Tongue (tissue), 2 donors: ENCODE results near the gene CDRT4. TPM values are rescaled to one million over a fixed set of nuclear protein-coding genes. Genes with fewer than 3 reads are reported as not detected.

ENCODE experiments used
- DNase-seq: peaks from one replicate; pipeline ENCODE4 v3.0.0-alpha.2; 2015
- total RNA-seq: library from RNA; depleted of rRNA; stranded (reverse); fragments of >200 nt; gene quantifications from one replicate; pipeline ENCODE4 v1.2.3, GENCODE V29; 2014

Gene CDRT4
- total RNA-seq, 1 donor from 2014 or later = not detected

DNA sequence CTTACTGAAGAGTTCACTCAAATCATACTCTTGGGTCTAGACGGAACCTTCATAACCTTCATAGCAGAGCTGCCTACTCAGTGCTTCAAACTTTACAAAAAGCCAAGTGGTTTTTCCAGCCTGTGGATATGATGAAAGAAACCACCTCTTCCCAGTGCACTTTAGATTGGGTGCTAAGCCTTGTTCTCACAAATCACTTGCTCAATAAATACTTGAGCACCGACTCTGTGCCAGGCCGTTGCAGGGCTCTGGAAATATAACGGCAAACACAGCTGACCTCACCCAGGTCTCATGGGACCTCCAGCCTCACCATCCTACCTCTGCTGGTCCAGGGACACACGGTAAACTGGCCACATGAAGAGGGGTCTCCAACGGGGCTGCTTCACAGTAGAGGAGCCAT, 35.7 kb downstream of the CDRT4 start:
- no peak for DNase-seq

DNA sequence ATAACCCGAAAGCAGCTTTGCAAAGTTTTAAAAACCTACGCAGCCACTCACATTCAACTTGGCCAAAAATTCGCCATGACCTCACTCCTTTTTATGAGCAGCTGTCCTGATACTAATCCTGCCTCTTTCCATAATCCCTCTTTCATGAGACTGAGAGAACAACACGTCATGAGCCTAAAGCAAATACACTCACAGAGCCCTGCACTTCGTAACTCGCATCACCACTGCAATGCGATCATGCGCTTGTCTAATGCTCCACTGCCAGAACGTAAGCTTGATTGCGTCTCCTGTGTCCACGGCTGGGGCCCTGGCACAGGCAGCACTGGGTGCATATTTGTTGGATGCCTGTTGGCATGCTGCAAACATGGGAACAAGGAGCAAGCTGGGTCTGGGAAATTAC, 36.2 kb downstream of the CDRT4 start:
- peak; percentile 97 for DNase-seq

DNA sequence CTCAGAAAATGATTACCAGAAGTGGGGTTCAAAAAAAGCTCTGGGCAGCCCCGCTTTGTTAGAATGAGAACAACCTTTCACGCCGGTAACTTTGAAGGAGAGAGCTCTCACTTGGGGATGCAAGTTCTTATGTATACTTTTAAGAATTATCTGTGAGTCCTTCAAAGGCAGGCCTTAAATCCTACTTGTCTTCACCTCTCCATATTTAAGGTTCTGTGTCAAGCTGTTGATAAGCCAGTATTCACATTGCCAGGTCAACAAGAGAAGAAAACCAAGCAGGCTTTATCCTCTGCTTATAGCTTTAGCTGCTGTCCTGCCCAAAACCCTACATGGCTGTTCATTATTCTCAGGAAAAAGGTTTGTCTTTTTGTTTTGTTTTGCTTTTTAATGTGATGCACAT, 42.9 kb downstream of the CDRT4 start:
- DNase-seq = no peak

DNA sequence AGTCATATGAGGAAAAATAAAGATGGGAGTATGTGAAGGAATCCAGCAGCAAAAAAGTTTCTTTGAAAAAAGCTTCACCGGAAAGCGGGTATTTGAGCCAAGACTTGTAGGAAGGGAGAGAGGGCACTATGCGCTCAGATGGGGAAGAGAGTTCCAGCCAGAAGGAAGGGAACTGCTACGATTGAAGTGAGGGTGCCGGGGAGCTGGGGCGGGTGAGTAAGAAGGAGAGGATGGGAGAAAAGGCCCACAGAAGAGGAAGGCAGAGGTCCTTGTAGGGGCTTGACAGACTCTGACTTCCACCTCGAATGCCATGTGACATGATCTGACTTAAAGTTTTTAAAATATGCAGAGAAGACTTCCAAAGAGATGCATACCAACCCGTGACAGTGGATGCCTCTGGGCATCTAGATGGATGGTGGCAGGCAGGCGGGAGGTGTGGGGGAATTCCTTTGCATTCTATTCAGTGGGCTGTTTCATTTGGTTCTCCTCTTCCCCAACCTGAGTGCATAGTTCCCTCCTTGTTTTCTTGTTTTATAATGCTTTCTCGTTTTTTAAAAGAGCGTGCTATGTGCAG, 44.9 kb downstream of the CDRT4 start:
- no peak for DNase-seq

DNA sequence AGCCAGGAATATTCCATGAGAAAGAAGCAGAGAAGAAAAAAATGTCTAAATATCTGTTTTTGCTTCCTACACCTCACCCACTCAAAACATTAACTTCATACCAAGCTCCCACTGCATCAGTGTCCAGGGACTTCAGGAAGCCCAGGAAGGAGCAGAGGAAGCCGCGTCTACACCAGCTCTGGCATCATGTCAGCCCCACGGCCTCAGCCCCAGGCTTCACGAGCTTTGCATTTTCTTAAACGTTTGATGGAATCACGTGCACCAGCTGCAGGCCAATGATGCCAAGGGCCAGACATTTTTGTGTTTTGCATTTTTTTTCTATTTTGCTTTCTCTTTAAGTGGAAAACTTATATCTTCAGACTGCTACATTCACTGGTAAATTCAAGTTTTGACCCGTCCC, 48.6 kb downstream of the CDRT4 start:
- no peak for DNase-seq

DNA sequence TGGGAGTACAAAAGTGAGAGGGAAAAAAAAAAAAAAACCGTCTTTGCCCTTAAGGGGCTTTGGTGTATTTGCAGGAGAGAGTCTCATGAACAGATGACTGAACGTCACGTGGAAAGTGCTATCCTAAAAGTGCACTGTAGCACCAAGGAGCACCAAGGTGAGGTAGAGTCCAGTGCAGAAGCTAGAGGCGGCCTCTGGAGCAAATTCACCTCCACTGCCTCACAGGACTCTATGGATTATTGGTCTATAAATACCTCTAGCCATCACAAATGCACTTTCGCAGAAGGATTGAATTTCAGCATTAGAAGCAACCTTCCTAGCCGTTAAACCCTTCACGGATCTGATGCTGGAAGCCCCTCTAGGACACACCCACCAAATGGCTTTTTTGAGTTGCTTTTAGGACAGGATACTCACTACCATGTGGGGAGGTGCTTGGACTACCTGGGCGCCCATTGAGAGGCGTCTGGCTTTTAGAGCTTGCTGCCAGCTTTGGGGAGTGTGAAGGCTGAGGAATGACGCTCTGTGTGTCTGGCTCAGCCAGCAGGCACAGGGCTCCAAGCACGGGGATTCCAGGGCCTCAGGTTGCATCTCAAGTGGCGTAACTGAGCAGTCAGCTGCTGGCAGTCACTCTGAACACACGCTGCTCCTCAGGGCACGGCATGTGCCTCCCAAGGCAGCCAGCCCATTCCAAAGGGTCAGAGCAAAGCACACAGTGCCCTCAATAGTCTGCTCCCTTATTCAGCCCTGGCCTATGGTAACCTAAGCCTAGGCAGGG, 52.7 kb downstream of the CDRT4 start:
- peak; percentile 96 for DNase-seq

DNA sequence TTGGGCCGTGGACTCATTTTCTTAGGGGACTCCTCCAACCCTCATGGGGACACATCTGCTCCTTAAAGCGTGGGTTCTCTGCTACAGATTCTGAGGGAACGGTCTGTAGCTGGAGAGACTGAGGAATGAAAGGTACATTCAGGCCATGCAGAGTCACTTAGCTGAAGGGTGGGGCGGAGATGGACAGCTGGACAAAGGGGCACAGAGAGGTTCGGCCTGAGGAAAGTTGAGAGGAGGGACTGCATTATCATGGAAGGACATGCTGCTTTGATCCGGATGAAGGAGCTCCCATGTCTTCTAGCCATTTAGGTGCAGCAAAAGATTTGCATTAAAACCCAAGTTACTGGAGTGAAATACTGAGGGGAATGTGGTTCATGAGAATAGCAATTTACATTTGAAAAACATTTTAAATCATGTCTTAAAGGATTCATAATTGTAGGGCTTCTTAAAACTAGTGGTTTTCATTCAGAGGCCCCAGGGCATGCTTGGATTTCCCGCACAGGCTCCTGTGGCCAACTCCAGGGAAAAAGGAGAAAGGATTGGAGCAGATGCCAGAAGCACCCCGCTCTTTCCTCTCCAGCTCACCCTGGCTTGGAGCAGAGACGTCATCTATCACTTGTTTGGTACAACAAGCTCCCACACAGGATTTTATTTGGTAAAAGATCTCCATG, 54.2 kb downstream of the CDRT4 start:
- DNase-seq = no peak

DNA sequence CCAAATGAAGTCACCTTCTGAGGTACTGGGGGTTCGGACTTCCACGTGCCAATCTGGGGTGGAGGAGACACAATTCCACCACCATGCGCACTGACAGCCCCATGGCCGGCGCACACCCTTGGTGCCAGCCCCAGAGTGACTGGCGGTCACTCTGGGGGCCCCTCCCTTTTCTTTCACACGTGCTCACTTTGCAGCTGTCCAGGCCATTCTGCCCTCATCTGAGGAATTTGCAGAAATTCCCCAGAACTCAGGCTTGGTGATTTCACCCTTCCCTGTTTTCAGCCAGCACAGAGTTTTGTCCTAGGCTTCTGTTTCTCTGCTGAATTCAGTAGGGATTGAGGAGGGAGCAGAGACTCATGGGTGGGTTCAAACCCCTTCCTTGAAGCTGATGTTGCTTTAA, 54.8 kb downstream of the CDRT4 start:
- peak; percentile 61 for DNase-seq

DNA sequence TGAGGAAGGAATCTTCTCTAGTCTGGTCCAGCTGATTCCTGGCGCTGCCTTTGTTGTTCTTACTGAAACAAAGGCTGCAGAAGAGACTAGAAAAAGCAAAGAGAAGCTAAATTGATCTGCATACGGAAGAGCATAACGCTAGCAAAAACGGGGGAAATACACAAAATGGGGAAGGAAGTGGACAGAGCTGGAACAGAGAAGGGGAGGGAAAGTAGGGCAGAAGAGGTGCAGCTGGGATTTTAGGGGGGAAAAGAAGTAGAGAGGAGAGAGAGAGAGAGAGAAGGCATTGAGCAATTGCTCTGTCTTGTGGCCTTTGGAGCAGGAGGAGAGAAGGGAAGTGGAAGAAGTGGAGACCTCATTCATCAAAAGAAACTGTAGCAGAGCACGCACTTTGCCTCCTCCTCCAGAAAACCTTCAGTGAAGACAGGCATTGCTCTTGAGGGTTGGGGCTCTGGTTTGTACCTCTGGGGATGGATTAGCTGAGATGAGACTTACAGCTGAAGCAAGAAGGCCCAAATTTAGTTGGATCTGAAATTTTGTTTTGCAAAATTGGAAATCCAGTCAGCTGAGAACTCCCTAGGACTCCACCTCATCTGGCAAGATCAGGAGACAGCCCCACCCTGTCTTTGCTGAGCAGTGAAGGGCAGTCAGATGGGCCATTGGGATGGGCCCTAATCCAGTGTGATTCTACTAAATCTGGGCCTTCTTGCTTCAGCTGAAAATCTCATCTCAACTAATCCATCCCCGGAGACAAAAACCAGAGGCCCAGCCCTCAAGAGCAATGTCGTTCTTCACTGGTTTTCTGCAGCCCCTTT, 55.8 kb downstream of the CDRT4 start:
- no peak for DNase-seq

DNA sequence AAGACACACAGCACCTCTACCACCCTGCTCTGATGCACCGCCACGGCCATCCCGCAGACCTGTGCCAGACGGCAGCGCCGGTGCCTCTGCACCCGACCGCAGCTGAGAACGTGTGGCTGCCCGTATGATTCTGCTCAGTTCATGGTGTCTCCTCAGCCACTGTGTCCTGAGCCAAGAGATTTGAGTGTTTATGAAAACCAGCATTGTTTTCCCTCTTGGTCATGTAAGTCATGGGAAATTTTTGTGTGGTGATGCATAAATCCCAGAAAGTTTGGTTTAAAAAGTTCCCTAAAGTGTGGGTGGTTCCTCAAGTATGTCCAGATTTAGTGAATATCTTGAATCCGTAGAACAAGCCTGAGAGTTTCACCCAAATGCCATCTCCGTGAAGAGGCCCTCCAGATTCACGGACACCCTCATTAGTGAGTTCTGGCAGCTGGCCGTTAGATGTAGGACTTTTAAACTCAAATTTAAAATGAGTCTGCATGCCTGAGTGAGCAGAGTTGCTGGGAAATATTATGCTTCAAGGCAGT, 57.6 kb downstream of the CDRT4 start:
- peak; percentile 91 for DNase-seq

DNA sequence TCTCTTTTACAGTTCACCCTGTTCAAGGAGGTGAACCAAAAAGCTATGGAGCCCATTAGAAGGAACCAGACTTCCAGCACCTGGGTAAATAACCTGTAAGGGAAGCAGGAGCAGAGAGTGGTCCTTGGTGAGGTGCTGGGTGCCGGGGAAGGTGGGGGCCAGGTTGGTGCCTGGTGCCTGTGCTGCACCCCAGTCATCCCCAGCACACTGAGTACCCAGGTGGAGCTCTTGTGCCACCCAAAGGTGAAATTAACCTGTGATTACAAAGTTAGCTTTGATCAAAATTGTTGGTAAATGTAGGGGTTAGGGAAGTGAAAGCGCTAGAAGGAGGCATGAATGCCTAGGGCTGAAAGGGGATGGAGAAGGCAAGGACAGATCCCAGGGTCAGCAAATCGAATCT, 58.6 kb downstream of the CDRT4 start:
- no peak for DNase-seq

DNA sequence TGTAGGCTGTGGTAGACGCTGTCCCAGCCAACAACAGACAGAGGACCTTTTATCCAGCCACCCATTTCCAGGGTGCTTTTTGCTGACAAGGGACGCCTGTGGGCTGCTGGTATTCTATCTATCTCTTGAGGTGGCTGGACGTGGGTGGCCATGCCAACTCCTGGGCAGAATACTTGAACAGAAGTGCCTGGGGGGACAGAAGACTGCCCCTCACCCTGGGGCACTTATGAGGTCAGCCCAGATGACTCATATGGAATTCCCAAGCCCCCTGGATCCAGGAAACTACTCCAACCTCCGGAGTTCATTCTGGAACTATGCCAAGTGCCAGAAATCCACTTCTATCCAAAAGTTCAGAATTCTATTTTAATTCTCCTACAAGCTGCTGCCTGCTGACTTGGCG, 61.3 kb downstream of the CDRT4 start:
- DNase-seq = no peak

DNA sequence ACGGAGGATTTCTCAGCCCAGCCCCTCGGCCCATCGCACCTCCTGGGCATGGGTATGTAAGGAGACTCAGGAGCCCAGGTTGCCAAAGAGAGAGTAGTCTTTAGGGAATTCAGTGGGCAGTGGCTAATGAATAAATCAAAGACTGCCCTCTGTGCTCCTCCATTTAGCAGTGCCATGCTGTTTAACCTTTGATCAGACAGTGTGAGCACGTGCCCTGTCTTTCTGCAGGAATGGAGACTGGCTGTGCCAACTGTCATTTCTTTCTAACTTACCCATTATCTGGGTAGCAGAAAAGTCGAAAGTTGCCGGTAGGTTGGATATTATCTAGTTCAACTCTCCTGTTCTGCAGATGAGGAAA, 62.4 kb downstream of the CDRT4 start:
- DNase-seq = no peak

DNA sequence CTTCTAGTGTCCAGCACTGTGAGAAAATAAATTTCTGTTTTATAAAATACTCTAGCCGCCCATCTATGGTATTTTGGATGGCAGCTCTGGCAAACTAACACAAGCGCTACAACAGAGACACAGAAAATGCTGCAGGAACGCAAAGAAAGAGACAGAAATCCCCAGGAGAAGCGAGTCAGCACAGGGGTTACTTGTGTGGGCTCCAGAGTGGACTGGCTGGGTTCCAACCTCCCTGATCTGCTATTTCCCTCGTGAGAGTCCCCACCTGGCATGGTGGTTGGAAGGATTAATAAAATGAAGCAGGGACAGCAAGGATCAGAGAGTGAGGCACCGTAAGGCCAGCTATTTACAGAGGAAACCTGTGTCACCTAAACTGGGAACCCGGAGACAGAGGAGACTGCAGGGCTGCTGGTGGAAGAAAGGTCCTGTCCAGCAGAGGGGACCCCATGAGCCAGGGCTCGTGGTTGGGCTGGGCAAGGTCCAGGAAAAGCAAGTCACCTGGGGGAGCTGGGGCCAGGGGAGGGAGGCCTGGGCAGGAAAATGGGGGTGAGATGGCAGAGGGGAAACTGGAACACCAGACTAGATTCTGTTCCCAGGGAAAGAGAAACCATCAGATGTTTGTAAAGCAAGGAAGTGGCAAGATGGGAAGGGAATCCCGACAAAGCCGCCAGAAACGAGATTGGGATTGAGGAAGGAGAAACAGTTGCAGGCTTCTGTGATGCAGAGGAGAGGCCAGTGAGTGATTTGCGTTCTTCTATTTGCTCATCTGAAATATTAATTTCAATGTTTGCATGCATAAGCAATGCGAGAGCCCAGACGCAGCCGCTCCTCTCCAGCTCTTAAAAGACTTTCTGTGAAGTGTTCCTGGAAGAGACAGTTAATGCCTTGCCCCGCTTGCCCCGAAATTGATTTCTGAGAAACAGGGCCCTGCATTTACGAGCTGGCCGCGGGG, 63.0 kb downstream of the CDRT4 start:
- no peak for DNase-seq

DNA sequence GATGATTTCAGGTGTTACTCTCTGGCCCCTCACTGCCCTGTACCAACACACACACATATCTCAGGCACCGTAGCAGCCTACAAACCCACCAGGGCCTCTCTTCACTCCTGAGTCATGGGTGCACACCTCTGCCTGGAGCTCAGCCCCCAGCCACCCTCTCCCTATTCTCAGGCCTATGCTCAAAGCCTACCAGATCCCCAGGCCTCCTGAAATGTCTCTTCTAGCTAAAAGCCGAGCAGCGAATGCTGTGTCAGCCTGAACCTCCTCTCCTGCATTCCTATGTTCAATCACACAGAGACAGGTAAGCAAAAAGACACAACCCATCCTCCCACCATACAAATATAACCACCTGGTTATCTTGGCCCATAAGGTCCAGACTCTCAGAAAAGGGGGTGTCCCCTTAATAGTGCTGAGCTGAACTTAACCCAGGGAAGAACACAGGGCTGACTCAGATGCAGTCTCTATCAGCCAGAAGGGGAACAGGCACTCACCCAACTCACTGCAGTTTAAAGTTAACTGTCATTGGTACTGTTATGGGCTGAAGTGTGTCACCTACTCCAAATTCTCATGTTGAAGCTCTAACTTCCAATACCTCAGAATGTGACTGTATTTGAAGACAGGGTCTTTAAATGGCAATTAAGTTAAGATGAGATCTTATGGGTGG, 64.0 kb downstream of the CDRT4 start:
- DNase-seq = no peak

DNA sequence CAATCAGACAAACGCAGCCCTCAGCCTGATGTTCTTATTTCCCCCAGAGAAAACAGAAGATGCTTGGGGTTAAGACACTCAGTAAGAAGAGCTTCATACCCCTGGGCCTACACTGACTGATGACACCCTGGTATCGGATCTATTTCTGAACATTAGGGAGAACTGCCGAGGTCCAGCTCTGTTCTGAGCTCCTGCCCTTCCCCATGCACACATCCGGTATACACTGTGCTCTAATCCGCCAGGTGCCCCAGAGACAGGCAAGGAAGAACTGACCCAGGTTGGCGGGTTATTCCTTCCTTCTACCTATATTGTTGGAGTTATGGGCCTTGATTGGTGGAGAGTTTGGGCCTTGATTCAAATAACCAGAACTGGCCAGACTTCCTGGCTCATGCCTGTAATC, 68.0 kb downstream of the CDRT4 start:
- DNase-seq = no peak

DNA sequence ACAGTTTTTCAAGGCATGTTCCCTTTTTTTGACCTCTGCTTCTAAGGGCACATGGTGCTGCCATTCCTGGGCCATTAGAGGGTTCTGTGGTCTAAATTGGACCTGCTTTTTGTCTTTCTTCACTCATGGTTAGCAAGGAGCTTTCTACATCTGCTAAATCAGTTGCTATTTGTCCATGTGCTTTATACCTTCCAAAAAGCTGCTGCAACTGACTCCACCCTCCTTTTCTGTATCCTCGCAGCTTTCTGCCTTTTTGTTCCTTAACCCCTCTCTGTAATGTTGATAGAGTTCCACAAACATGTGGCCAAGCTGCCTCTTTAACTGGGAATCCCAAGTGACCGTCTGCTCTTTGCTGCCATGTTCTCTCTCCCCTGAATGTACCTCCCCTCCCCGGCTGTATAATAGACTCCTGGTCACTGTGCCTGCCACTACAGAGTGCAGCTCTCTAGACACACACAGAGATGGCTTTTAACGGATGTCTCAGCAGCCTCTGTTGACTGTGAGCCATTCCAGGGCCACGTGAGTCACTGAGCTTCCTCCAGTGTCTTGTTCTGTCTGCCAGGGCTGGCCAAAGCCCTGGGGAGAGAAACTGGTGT, 68.6 kb downstream of the CDRT4 start:
- peak; percentile 38 for DNase-seq

DNA sequence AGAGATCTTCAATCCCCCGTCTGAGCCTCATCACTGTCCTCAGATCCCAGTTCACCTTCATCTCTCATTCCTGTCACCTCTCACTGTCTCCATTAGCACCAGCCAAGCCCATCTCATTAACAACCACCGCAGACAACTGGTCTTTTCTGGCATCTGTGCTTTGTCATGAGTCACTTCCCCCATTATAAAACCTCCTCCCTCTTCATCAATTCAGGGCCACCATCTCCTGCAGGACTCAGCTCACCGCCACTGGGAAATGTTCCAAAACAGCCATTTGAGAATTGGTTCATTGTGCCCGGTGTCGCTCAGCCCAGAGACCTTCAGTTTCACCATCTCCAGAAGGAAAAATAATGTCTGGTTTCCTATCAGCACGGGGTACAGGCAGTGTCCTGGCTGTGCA, 69.1 kb downstream of the CDRT4 start:
- peak; percentile 38 for DNase-seq

DNA sequence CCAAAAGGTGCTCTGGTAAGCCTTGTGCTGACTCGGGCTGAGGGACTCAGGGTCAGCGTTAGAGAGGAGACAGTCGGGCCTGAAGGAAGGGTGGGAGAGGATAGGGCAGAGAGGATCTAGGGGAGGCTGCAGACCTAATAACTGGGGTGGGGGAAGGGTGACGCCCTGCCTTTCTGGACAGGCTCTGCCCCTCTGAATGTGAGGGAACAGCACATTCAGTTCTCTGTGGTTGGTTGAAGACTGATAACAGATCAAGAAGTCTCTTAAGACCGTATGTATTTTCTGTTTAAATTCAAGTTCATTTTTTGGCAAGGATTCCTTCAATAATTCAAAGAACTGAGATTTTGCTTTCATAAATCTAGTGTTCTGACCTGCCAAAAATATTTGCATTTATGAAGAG, 69.8 kb downstream of the CDRT4 start:
- no peak for DNase-seq

DNA sequence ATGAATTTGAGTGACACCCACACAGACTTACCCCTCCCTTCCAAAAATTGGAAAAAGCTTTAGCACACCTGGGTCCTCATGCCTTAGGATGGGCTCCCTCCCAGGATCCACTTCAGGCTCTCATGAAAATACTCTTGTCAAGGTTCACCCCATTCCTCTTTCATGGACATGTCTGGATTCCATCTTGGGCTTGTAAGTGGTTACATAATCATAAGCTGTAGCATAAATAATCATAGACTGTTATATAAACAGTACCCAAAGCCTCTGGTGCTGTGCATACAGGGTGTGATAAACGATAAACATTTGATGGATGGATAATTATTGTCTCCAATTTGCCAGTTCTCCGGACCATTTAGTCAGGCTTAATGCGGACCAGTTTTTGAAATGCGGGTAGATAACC, 72.3 kb downstream of the CDRT4 start:
- no peak for DNase-seq

DNA sequence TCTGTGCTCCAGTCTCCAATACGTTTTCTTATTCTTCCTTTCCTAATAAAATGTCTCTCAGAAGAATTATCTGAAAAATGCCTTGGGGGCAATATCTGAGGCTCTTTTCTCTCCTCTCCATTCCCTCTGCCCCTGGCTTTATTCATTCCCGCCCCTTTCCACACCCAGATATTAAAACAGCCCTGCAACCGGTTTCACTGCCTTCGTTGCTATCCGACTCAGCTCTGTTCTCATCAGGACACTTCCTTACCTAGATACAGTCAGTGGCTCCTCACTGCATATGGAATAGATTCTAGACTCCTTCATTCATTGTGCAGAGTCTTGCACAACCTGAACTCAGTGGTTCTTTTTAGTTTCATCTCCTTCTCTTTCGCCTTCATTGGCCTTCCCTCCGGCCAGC, 74.0 kb downstream of the CDRT4 start:
- no peak for DNase-seq
